Stimulated activated CD4-positive, alpha-beta T cell treated with anti-CD3 and anti-CD28 coated beads, Interleukin-1b, Interleukin-23, amount 100 ng/mL, for 48 hours (primary cell): ENCODE results near the gene CDC73.

Experiments
- DNase-seq: peaks from one replicate; pipeline ENCODE4 v3.0.0-alpha.2; 2020

Gene CDC73

GRCh38 chr1:193301746-193302145 lies 179.9 kb downstream of the CDC73 start:
- DNase-seq = no peak

GRCh38 chr1:193303849-193304248 lies 182.0 kb downstream of the CDC73 start:
- no peak for DNase-seq
